GM23338 (cell line): ENCODE measurements around the gene ZNF479. TPM values are rescaled to one million over a fixed set of nuclear protein-coding genes. Genes with fewer than 3 reads are reported as not detected.
"Not testable (repeated sequence)": the region's sequence is repeated elsewhere in the genome, so short reads cannot be mapped to it uniquely, and the experiment has no call there.

ENCODE experiments used
- ATAC-seq: fragments of 200-7000 bp; cut with Tn5 transposase; 3 replicates; pipeline ENCODE4 v1.9.1; 2020
- DNase-seq: peaks from one replicate; pipeline ENCODE4 v3.0.0-alpha.2; 2015; ENCODE audit warnings: low spot score
- H2AFZ ChIP-seq: fragments of 200-600 bp; sonication (generic); 2 replicates; pipeline ENCODE4 v1.8.0; 2016; ENCODE audit warnings: antibody characterized with exemption, mild to moderate bottlenecking, moderate library complexity
- H3F3A ChIP-seq: fragments of 200-600 bp; sonication (generic); replicated peaks from 2 replicates; pipeline ENCODE4 v1.8.0; 2017; ENCODE audit warnings: antibody characterized with exemption, mixed run types, low read depth
- H3K27ac ChIP-seq: fragments of 200-600 bp; sonication (generic); 2 replicates; pipeline ENCODE4 v1.6.1; 2016; ENCODE audit warnings: low read depth
- H3K27me3 ChIP-seq: fragments of 200-600 bp; sonication (generic); 2 replicates; pipeline ENCODE4 v1.8.0; 2016; ENCODE audit warnings: mild to moderate bottlenecking, mixed run types, moderate library complexity; ENCODE audit not compliant: insufficient read depth
- H3K36me3 ChIP-seq: fragments of 200-600 bp; sonication (generic); 2 replicates; pipeline ENCODE4 v1.8.0; 2016; ENCODE audit warnings: mild to moderate bottlenecking; ENCODE audit not compliant: insufficient read depth
- H3K4me1 ChIP-seq: fragments of 200-600 bp; sonication (generic); 2 replicates; pipeline ENCODE4 v1.8.0; 2016; ENCODE audit warnings: mild to moderate bottlenecking, moderate library complexity; ENCODE audit not compliant: insufficient read depth
- H3K4me2 ChIP-seq: fragments of 200-600 bp; sonication (generic); 2 replicates; pipeline ENCODE4 v1.7.1; 2017; ENCODE audit warnings: mixed run types
- H3K4me3 ChIP-seq: fragments of 200-600 bp; sonication (generic); 2 replicates; pipeline ENCODE4 v1.6.1; 2016; ENCODE audit warnings: mixed run types
- H3K79me2 ChIP-seq: fragments of 200-600 bp; sonication (generic); replicated peaks from 2 replicates; pipeline ENCODE4 v1.8.0; 2017; ENCODE audit warnings: mild to moderate bottlenecking; ENCODE audit not compliant: insufficient read depth
- H3K9me2 ChIP-seq: fragments of 200-600 bp; sonication (generic); 2 replicates; pipeline ENCODE4 v1.8.0; 2017; ENCODE audit not compliant: insufficient read depth
- H4K20me1 ChIP-seq: fragments of 200-600 bp; sonication (generic); replicated peaks from 2 replicates; pipeline ENCODE4 v1.8.0; 2017; ENCODE audit warnings: mild to moderate bottlenecking; ENCODE audit not compliant: insufficient read depth
- H3K27ac Mint-ChIP-seq: 2 replicates; pipeline ENCODE4 v1.8.0; 2020; ENCODE audit warnings: inconsistent platforms, mild to moderate bottlenecking, moderate library complexity, mixed read lengths
- H3K27me3 Mint-ChIP-seq: 3 replicates; pipeline ENCODE4 v1.8.0; 2022; ENCODE audit warnings: low read depth, mild to moderate bottlenecking, moderate library complexity, mixed read lengths, inconsistent platforms; ENCODE audit not compliant: insufficient read depth, poor library complexity
- H3K36me3 Mint-ChIP-seq: 3 replicates; pipeline ENCODE4 v1.8.0; 2021; ENCODE audit warnings: low read depth, mild to moderate bottlenecking, inconsistent platforms, moderate library complexity, mixed read lengths
- H3K4me1 Mint-ChIP-seq: 3 replicates; pipeline ENCODE4 v1.8.0; 2020; ENCODE audit warnings: mild to moderate bottlenecking, inconsistent platforms, mixed read lengths
- H3K4me3 Mint-ChIP-seq: 3 replicates; pipeline ENCODE4 v1.8.0; 2021; ENCODE audit warnings: moderate library complexity, mild to moderate bottlenecking, inconsistent platforms, mixed read lengths
- H3K9me3 Mint-ChIP-seq: 3 replicates; pipeline ENCODE4 v1.8.0; 2020; ENCODE audit warnings: moderate library complexity, mild to moderate bottlenecking, inconsistent platforms, mixed read lengths
- CREB1 ChIP-seq: fragments of 250-450 bp; sonication (Bioruptor Pico); IDR thresholded peaks from 2 replicates; pipeline ENCODE4 v1.5.0; 2020; ENCODE audit warnings: low read depth, mild to moderate bottlenecking, moderate library complexity
- CTCF ChIP-seq, 2 experiments: fragments of 200-600 bp in 1 of 2; sonication (generic) in 1 of 2; conservative IDR thresholded peaks; 2 replicates each; pipeline versions ENCODE4 v1.5.1 to v1.6.1; 2016 to 2017; ENCODE audit warnings: antibody characterized with exemption in 2 of 2, low read depth in 2 of 2, mild to moderate bottlenecking in 2 of 2, moderate library complexity in 1 of 2
- ETS1 ChIP-seq: IDR thresholded peaks from 2 replicates; pipeline ENCODE4 v1.6.1; 2016; ENCODE audit warnings: antibody characterized with exemption
- EZH2phosphoT487 ChIP-seq: fragments of 200-600 bp; sonication (generic); IDR thresholded peaks from one replicate; pipeline ENCODE4 v1.8.1; 2018; ENCODE audit warnings: antibody characterized with exemption; ENCODE audit not compliant: unreplicated experiment
- JUNB ChIP-seq: IDR thresholded peaks from one replicate; pipeline ENCODE4 v1.6.1; 2016; ENCODE audit warnings: antibody characterized with exemption; ENCODE audit not compliant: unreplicated experiment
- NANOG ChIP-seq: IDR thresholded peaks from 2 replicates; pipeline ENCODE4 v1.6.1; 2016; ENCODE audit warnings: antibody characterized with exemption, borderline replicate concordance
- POLR2AphosphoS5 ChIP-seq: IDR thresholded peaks from 2 replicates; pipeline ENCODE4 v1.6.1; 2016; ENCODE audit warnings: antibody characterized with exemption, low read depth
- REST ChIP-seq: IDR thresholded peaks from one replicate; pipeline ENCODE4 v1.6.1; 2018; ENCODE audit warnings: antibody characterized with exemption; ENCODE audit not compliant: unreplicated experiment
- ZNF114 ChIP-seq: fragments of 250-450 bp; sonication (Bioruptor Pico); IDR thresholded peaks from 2 replicates; pipeline ENCODE4 v1.5.0; 2020; ENCODE audit warnings: mild to moderate bottlenecking, moderate library complexity
- ZNF462 ChIP-seq: fragments of 250-450 bp; sonication (Bioruptor Pico); IDR thresholded peaks from 2 replicates; pipeline ENCODE4 v1.5.0; 2020; ENCODE audit warnings: mild to moderate bottlenecking, moderate library complexity
- long read RNA-seq: library from polyadenylated mRNA; unstranded; transcript quantifications from one replicate; pipeline ENCODE4 v2.0.0, GENCODE V29; 2020; ENCODE audit not compliant: unreplicated experiment
- polyA plus RNA-seq: library from polyadenylated mRNA; unstranded; fragments of >200 nt; fragmentation: Nextera tagmentation; extraction: Ambion mirVana; gene quantifications from 2 replicates; pipeline ENCODE4 v1.2.1, GENCODE V29; 2016
- total RNA-seq: library from RNA; depleted of rRNA; stranded (reverse); fragments of >200 nt; shearing (Covaris generic); gene quantifications from 2 replicates; pipeline ENCODE4 v1.2.3, GENCODE V29; 2014; rRNA removed

ZNF479 gene
- total RNA-seq (not detected in 2 replicates), polyA plus RNA-seq (not detected in 2 replicates)
- long read RNA-seq, result 0 reads

- Mint-ChIP-seq H3K9me3 (peaks cover 95% of the 10 kb centered on the region), H3K36me3 (peaks cover 23% of the 10 kb centered on the region; the same call in 2 of the 3 replicates)
- not testable (repeated sequence) for ATAC-seq, H3K27ac ChIP-seq, H3K27ac Mint-ChIP-seq, H3K27me3 Mint-ChIP-seq, H3K4me1 ChIP-seq, H3K36me3 ChIP-seq, H2AFZ ChIP-seq, H3K4me2 ChIP-seq, H3K79me2 ChIP-seq, DNase-seq, H3K4me1 Mint-ChIP-seq, H3K27me3 ChIP-seq, H4K20me1 ChIP-seq, H3K4me3 ChIP-seq, H3K9me2 ChIP-seq, H3F3A ChIP-seq, H3K4me3 Mint-ChIP-seq
These were observed at the start of gene ZNF479 for GRCh38 chr7:57132336-57132735. Gene ZNF479 (minus strand): TSS chr7:57132436. CDS start chr7:57132324, 112 bp downstream.

- no peaks in the 10 kb centered on the region for H3K27me3 ChIP-seq
- no peak overlapping the region for H3K4me3 ChIP-seq
- no peak overlapping the region for H2AFZ ChIP-seq
- DNase-seq (no peak), ATAC-seq (no peak)
- no peaks in the 10 kb centered on the region for H3K4me1 ChIP-seq
- peaks cover 7% of the 10 kb centered on the region for H3K27me3 Mint-ChIP-seq
- peaks cover 70% of the 10 kb centered on the region for H3K9me3 Mint-ChIP-seq
- no peak overlapping the region for H3K4me3 Mint-ChIP-seq
- H3F3A ChIP-seq, result no peaks in the 10 kb centered on the region
- H3K36me3 ChIP-seq, result no peaks in the 10 kb centered on the region; the same call in 1 of the 2 replicates
- H3K36me3 Mint-ChIP-seq, result peaks cover 30% of the 10 kb centered on the region
- H3K4me1 Mint-ChIP-seq, result no peaks in the 10 kb centered on the region
- no peak overlapping the region for H3K27ac ChIP-seq
- no peak overlapping the region for H3K27ac Mint-ChIP-seq
- H4K20me1 ChIP-seq, result no peaks in the 10 kb centered on the region
- no peak for TF ChIP-seq CTCF (conservative IDR thresholded peaks at IDR 0.05; ENCODE audit: low read depth in 2 of 2)
- no peak for TF ChIP-seq ETS1
- no peak for TF ChIP-seq ZNF462 (CRISPR knock-in tag)
- TF ChIP-seq NANOG, result no peak
- TF ChIP-seq ZNF114, result no peak
- no peak for TF ChIP-seq EZH2phosphoT487
- no peak for TF ChIP-seq CREB1 (CRISPR knock-in tag)
- no peak for TF ChIP-seq POLR2AphosphoS5
- no peak for TF ChIP-seq JUNB
- TF ChIP-seq REST, result no peak
- no peaks in the 10 kb centered on the region for H3K79me2 ChIP-seq
- H3K9me2 ChIP-seq, result no peaks in the 10 kb centered on the region
- H3K4me2 ChIP-seq, result no peak overlapping the region
These were observed 49.8 kb upstream of the ZNF479 start for GRCh38 chr7:57182031-57182430.
